Measurements from ENCODE around the gene RPS6KA2.
"Not testable (repeated sequence)": the region's sequence is repeated elsewhere in the genome, so short reads cannot be mapped to it uniquely, and the experiment has no call there.

Gene RPS6KA2

DNA sequence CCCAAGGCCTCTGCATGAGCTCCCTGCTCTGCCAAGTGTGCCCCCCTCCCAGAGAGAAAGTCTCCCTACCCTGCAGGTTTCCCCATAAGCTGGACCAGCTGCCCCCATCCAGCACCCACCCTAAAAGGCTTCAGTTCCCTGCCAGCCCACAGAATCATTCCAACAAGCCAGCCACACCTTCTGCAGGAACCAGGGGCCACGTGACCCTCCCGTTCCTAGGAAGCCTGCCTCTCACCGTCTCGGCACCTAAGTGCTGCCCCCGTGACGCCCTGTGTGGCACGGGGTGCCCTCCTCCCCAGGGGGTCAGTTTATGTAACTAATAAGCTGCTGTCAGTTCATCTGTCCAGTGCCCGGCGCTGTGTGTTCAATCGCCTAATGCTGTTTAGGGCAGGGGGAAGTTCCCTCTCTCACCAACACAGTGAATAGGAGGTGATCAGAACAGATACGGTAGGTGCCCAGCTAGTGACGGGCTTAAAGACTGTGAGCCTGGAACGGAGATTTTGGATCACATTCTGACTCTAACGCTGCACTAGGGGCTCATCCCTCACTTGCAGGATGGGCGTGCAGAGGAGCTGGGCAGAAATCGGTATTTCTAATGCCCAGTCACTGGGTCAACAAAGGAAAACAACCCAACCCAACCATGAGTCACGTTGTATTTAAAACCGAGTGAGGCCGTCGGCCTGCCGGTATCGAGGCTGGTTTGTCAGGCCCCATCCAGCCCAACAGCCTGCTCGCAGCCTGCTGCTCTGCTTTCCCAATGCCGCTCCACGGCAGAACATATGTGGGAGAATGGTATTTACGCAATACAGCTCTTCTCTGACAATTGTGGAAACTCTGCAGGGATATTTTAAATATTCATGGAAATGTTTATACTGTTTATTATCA, 96.6 kb downstream of the RPS6KA2 start:
- no peak for DNase-seq (ENCODE audit: low read depth)

DNA sequence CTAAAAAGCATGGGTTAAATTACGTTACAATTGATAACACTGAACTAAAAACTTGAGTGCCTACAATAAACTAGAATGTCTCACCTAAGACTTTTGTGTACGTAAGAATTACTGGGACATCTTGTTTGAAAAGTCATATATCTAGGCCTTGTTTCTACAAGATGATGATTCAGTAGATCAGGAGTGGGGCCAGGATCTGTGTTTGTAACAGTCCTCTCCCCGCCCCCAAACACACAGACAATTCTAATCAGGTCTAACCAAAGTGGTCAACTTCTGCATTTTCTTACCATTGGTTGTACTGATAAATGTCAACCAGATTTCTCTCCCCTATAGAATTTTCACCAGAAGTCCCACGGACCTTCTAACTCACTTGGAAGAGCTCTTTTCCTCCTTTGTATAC, 97.5 kb downstream of the RPS6KA2 start:
- DNase-seq (ENCODE audit: low read depth): no peak

DNA sequence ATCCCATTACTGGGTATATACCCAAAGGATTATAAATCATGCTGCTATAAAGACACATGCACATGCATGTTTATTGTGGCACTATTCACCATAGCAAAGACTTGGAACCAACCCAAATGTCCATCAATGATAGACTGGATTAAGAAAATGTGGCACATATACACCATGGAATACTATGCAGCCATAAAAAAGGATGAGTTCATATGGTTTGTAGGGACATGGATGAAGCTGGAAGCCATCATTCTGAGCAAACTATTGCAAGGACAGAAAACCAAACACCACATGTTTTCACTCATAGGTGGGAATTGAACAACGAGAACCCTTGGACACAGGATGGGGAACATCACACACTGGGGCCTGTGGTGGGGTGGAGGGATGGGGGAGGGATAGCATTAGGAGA, 98.0 kb downstream of the RPS6KA2 start:
- not testable (repeated sequence) for DNase-seq (ENCODE audit: low read depth)

DNA sequence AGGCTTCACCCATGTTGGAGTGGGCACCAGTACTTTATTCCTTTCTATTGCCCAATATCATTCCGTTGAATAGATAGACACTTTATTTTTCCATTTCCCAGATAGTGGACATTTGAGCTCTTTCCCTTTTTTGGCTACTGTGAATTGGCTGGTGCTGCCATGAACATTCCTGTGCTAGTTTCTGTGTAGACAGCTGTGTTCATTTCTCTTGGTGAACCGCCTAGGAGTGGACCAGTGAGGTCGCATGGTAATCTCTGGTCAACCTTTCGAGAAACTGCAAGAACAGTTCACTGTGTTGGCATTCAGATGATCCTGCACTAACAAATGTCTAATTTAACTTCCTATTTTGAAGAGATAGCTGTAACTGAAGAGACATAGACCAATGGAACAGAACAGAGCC, 99.2 kb downstream of the RPS6KA2 start:
- DNase-seq (ENCODE audit: low read depth): no peak

DNA sequence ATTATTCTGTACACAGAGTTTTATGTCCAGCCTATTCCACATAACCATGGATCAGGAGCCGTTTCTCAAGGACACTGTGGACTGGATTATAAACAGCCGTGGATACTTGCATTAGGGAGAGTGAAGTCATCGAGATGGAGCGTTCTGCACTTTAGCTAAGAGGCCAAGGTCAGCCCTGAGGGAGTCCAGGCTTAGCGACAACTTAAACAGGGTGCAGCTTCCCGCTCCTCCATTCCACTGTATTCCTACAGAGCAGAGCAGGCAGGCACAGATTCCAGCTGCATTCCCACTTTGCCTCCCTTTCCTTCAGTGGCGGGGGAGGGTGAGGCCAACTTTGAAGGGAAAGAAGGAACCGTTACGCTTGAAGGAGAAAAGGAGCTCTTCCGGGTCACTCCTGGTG, 100.1 kb downstream of the RPS6KA2 start:
- DNase-seq (ENCODE audit: low read depth): no peak

DNA sequence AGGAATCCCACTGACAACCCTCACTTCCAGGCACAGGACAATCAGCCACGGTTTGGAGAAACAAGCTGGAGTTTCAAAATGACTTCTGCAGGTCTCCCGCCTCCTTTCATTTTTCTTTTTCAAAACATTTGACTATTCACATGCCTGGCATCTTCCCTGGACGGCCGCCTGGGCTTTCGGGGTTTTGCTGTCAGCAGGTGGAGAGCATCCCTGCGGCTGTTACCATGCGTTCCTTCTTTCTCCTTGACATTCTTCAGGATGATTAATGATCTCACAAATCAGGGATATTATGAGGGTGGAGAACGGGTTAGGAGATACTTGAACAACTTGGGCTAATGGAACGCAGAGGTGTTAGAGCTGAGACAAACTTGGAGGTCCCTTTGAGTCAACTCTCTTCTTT, 101.5 kb downstream of the RPS6KA2 start:
- no peak for DNase-seq (ENCODE audit: low read depth)

DNA sequence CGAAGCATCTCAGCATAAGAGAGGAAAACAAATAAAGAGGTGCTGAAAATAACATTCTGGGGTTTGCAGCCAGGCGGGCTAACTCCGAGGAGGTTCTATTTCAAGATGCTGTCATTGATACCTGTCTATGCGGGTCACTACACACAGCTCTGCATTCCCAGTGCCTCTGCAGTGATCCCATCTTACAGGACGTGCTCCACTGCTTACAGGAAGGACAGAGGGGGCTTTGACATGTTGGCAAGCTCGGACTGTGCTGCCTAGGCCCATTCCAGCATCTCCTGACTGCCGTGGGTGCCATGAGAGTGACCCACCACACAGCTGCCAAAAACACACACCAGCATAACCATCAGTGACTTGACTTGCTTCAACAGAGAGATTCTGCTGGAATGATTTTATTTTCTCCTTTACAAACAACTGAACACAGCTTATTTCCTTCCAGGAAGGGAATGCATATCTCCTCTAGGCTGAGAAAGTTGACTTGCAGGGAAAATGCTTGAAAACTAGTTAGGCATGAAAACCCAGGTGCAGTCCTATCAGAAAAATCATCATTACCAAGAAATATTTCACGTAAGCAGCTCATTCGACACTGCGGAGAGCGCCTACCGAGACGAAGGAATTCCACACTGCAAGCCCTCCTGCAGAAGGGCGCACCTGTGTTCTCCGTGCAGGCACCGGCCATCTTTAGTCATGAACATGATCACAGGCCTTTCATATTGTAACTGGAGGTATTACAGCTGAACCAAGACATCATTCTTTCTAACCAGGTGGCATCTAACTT, 103.1 kb downstream of the RPS6KA2 start:
- no peak for DNase-seq (ENCODE audit: low read depth)

DNA sequence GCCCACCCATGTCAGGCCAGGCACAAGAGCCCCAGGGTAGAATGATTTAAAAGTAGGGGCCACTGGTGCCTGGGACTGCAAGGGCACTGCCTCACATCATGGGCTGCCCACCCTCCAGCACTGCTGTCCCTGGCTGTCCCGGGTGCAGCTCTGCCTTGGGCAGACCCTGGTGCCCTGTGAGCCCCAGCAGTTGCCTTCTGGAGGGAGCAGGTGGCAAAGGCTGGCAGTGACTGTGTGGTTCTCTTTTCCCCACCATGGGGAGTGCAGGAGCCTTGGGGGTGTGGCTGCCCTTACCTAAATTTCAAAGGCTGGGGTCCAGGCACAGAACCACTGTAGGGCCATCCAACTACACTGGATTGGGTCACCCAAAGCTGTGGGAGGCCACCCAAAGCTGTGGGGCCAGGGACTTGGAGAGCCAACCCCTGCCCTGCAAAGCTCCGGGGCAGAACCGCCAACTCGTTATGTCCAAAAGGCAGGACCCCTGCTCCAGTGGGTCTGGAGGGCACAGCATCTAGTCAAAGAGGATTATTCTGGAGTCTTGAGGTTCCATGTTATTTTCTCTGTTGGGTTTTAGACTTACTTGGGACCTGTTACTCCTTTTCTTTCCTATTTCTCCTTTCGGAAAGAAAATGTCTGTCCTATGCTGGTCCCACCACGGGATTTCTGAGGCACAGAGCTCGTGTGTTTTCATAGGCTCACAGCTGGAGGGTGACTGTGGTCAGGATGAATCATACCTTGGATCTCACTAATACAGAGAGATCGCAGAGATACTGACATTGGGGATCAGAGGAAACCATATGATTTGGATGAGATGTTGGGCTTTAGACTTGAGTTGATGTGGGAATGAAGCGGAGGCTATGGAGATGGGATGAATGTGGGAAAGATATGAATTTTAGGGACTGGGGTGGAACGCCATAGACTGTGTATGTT, 105.9 kb downstream of the RPS6KA2 start:
- DNase-seq (ENCODE audit: low read depth): no peak

DNA sequence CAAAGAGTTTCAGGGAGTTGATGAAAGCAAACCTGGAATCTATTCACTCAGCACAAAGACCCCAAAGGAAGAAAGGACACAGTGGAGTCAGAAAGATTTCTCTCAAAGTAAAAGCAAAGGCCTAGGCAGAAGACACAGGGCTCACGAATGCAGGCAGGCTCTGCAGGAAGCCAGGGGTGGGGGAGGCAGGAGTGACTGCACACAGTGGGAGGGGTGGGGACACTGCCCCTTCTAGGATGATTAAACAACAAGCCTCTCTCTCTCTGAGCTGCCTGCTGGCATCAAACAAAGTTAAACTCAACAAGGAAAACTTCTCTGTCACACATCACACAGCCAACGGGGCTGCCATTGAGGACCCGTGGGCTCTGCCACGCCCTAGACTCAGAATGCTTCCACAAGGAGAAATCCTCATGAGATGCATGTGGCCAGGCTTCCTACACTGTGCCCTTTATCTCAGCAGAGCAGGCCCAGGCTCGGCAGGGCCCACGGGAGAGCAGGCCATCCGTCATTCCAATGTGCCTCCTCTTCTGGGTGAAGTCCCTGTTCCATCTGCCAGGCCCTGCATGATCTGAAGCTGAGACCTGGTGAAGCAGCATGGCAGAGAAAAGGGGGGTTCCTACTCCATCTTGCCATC, 110.7 kb downstream of the RPS6KA2 start:
- no peak for DNase-seq (ENCODE audit: low read depth)

DNA sequence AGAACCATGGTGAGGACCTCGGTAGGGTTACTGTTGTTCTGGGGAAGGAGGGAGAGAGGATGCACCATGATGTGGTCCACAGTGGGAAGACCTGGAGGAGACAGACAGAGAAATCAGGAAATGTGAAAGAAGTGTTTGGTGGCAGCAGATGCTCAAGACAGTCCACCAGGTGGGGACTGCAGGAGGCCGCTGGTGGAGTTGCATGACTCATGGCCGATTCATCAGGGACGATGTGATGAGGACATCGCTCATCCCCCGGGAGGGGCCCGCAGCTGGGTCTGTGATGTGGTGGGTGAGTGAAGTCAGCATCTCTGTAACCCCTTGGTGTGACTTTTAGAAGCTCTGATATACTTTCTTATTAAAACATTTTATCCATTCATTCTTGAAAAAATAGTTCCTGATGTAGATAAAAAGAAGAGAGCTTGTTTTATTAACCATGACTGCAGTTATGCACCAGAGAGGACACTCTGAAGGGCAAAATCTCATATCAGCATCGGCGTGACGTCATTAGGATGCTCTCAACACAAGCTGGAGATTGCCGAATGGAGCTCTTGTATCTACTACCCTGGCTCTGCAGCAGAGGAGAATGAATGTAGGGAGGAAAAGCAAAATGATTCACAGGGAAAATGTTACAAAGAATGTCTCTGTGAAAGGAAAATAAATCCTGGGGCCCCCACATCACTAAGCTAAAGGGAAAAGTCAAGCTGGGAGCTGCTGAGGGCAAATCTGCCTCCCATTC, 111.8 kb downstream of the RPS6KA2 start:
- DNase-seq (ENCODE audit: low read depth): peak; percentile 20

DNA sequence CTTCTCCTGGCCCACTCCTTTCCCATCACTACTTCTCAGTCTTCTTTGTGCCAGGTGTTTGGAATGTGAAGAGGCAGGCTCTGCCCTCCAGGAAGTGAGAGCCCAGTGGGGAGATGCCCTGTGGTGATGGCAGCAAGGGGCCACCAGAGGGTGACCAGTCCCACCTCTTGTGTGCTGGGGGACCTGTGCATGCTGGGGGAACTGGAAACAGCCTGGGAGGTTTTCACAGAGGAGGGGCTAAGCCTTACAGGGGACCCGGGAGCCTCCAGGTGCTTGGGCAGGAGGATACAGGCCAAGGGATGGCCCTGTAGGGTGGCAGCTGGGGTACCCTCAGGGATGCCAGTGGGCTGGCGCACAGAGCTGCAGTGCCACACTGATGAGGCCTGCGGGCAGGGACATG, 112.9 kb downstream of the RPS6KA2 start:
- no peak for DNase-seq (ENCODE audit: low read depth)

DNA sequence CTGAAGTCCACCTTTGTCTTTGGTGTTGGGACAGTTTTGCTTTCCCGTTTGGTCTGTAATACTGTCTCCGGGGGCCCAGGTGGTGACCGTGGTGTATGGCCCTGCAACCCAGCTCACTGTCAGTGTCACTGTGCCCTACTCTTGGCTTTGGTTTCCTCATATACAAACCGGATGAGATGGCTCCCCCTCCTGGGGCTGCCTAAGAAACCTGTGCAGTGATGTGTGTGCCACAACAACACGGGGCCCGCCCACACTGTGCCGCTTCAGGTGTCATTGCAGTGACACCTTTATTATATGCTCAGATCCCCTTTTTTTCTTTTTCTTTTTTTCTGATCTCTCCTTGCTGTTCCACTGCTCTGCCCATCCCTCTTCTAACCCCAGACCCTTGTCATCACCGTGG, 114.5 kb downstream of the RPS6KA2 start:
- peak; percentile 5 for DNase-seq (ENCODE audit: low read depth)

DNA sequence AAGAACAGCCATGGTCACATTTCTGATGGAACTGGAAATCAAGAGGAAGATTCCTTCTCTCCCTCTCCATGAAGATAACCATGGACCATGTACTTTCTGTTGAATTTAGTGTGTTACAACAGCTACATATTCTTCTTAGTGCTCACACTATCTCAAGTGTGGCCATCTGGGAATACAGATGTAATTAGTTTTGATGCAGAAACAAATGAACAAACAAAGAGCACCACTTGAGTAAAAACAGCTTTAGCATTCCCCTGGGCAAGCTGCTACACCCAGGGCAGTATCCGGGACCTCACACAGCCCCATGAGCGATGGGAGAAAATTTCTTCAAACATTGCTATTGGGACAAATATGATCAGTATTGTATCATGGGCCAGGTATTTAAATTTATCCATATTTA, 115.7 kb downstream of the RPS6KA2 start:
- no peak for DNase-seq (ENCODE audit: low read depth)

DNA sequence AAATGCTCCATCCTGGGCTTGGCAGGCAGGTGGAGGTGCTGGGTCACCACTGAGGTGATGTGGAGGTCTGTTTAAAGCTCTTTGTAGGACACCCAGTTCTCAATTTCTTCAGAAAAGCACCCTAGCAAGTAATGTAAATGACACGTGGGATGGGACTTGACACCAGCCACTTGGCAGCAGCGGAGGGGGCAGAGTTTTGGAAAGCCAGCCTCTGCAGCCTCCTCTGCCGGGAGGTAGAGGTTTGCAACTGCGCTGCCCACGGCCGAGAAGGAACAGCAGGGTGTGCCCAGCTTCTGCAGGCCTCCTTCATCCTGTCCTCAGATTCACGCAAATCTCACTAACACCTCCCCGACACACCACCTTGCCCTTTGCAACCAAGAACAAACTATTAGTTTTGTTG, 117.9 kb downstream of the RPS6KA2 start:
- DNase-seq (ENCODE audit: low read depth): no peak

DNA sequence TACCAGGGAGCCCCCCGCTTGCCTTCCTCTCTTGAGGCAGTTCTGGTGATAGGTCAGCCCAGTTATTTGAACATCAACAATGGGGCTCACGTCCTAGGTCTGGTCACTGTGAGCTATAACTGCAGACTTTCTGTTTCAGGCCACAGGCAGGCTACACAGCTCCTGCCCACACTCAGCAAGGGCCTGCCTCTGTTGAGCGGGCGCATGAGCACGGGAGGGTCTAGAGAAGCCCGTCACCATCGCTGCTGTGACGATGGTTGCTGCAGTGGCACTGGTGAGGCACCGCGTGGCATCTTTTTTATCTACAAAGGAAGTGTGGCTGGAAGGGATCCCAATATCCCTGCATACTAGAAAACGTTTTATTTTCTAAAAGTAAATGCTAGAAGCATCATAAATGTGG, 118.3 kb downstream of the RPS6KA2 start:
- DNase-seq (ENCODE audit: low read depth): no peak

DNA sequence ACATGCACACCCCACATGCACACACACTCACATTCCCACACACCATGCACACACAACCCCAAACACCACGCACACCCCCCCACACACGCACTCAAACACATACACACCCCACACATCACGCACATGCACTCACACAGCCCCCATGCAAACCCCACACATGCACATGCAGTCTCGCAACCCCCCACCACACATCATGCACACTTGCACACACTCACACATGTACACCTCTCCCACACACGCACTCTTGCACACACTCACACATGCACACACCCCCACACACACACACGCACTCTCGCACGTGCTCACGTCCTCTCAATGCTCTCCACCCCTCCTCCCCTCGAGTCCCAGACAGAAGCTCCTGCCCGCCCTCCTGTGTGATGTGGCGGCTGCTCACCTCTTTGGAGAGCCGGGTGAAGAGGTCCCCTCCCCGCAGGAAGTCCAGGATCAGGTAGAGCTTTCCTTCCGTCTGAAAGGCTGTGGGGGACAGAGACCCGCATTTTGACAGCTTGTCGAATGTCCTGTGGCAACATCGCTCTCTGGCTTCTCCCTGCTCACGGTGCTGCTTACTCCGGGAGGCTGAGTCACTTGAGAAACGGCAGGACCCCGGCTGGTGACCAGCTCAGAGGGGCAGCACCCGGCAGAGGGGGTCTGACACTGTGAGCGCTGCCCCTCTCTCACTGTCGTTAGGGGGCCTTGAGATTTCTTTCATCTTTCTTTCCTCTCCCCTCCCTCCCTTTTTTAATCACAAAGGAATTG, 119.1 kb downstream of the RPS6KA2 start:
- DNase-seq (ENCODE audit: low read depth): no peak

DNA sequence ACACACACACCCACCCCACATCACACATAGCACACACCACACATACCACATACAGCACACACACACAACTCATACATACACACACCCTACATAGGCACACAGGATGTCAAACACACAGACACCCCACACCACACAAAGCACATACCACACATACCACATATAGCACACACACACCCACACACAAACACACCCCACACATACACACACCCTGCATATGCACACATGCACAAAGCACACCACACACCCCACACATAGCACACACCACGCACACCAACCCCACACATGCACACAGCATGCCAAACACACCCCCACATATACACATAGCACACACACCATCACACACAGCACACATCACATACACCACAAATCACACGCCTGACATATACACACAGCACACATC, 119.7 kb downstream of the RPS6KA2 start:
- DNase-seq (ENCODE audit: low read depth): no peak

DNA sequence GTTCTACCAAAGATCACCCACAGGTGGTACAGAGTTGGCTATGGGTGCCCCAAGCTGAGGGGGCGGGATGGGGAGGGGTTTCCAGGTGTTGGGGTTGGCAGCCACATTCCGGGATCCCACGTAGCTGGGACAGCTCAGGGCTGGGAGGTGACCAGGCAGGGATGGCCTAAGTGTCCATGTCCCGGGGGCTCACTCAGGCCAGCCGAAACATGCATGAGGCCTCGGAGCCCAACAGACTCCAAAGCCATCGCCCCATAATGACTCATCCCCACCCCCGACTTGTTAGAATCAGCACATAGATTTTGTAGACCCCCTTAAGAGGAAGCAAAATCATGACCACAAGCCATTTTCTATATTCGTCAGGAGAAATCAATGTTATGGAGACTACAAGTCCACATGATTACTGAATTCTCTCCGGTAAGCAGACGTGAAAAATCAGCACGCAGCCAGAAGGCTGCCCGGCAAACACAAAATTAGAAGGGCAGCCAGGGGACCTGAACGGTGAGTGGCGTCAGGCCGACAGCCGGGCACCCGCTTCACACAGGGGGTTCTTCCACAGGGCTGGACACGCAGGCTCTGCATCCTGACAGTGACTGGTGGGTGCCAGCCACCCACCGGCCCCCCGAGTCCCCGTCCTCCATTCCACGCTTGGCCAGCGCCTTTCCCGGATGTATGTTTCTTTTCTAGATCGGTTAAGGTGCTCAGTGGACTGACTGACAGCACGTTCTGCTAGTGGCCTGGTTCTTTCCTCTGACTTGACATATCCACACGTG, 121.7 kb downstream of the RPS6KA2 start:
- no peak for DNase-seq (ENCODE audit: low read depth)

DNA sequence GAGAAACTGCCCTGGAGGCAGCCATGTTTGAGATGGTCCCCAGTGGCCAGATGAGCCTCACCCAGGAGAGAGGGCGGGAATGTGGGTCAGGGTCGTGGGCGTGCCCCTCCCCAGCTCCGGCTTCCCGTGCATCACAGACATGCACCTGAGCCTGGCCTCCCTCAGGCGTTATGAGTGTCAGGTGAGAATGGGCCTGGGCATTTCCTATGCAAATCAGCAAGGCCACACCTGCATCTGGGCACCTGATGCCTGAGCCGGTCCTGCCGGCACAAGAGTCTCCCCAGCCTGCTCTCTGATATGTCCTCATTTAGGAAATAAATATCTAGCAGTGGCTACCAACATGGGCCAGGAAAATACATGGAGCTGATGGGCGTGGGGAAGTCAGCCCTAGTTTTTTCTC, 123.0 kb downstream of the RPS6KA2 start:
- DNase-seq (ENCODE audit: low read depth): no peak

Measured in stimulated activated CD8-positive, alpha-beta memory T cell treated with anti-CD3 and anti-CD28 coated beads, Interleukin-12 subunit alpha, Interleukin-12 subunit beta, amount 100 ng/mL, for 1 hour (primary cell).